OCI-LY7 (cell line): Measurements from ENCODE around the gene FARP2. TPM values are rescaled to one million over a fixed set of nuclear protein-coding genes. Genes with fewer than 3 reads are reported as not detected.

Experiments used
- BruUV-seq: library from RNA; stranded (reverse); fragments of 400-500 nt; replicated peaks from 2 replicates; lab custom pipeline; 2021; lab: Mats Ljungman, UMichigan
- CTCF ChIA-PET: fragments of 300-600 bp; sonication (Branson Sonifier 250); formaldehyde crosslinking; loops from one replicate; lab custom pipeline; 2022; ENCODE audit warnings: antibody characterized with exemption; ENCODE audit not compliant: unreplicated experiment; lab: Charles Lee
- POLR2A ChIA-PET: fragments of 300-600 bp; sonication (Branson Sonifier 250); formaldehyde crosslinking; loops from one replicate; lab custom pipeline; 2022; ENCODE audit warnings: antibody characterized with exemption; lab: Charles Lee
- DNase-seq: peaks from one replicate; pipeline ENCODE4 v3.0.0-alpha.2; 2015; ENCODE audit warnings: low spot score
- H2AFZ ChIP-seq: fragments of 200-600 bp; sonication (generic), shearing (Covaris generic); 2 replicates; pipeline ENCODE4 v1.6.1; 2014; ENCODE audit warnings: mild to moderate bottlenecking, antibody characterized with exemption, low read length, moderate library complexity
- H3K27ac ChIP-seq: fragments of 200-600 bp; sonication (generic); 2 replicates; pipeline ENCODE4 v1.5.1; 2014; ENCODE audit warnings: mixed run types, low read depth, mild to moderate bottlenecking, moderate library complexity, low read length, inconsistent platforms; ENCODE audit not compliant: poor library complexity, severe bottlenecking
- H3K36me3 ChIP-seq: fragments of 200-600 bp; sonication (generic); 2 replicates; pipeline ENCODE4 v1.6.1; 2014; ENCODE audit warnings: mild to moderate bottlenecking, antibody characterized with exemption, low read length, moderate library complexity, mixed read lengths; ENCODE audit not compliant: insufficient read depth
- H3K4me1 ChIP-seq: fragments of 200-600 bp; sonication (generic); 2 replicates; pipeline ENCODE4 v1.5.1; 2014; ENCODE audit warnings: mild to moderate bottlenecking, low read length; ENCODE audit not compliant: insufficient read depth, poor library complexity, severe bottlenecking
- H3K4me2 ChIP-seq: fragments of 200-600 bp; sonication (generic); 2 replicates; pipeline ENCODE4 v1.6.1; 2014; ENCODE audit warnings: mild to moderate bottlenecking, low read length
- H3K4me3 ChIP-seq: fragments of 200-600 bp; sonication (generic); 2 replicates; pipeline ENCODE4 v1.5.1; 2014; ENCODE audit warnings: mild to moderate bottlenecking, low read depth, low read length; ENCODE audit not compliant: poor library complexity, severe bottlenecking
- H3K79me2 ChIP-seq: fragments of 200-600 bp; sonication (generic); 2 replicates; pipeline ENCODE4 v1.6.1; 2016; ENCODE audit warnings: low read depth, mild to moderate bottlenecking, low read length, moderate library complexity, mixed read lengths; ENCODE audit not compliant: insufficient read depth
- H3K9me2 ChIP-seq: fragments of 200-600 bp; sonication (generic); 2 replicates; pipeline ENCODE4 v1.6.1; 2016; ENCODE audit warnings: mild to moderate bottlenecking, low read length, mixed read lengths; ENCODE audit not compliant: insufficient read depth
- H3K9me3 ChIP-seq: fragments of 200-600 bp; sonication (generic); 2 replicates; pipeline ENCODE4 v1.6.1; 2014; ENCODE audit warnings: mild to moderate bottlenecking, mixed run types, low read length, mixed read lengths
- H4K20me1 ChIP-seq: fragments of 200-600 bp; sonication (generic); 2 replicates; pipeline ENCODE4 v1.6.1; 2014; ENCODE audit warnings: mild to moderate bottlenecking, antibody characterized with exemption, low read length, moderate library complexity, mixed read lengths; ENCODE audit not compliant: insufficient read depth
- EZH2phosphoT487 ChIP-seq: fragments of 200-600 bp; sonication (generic); IDR thresholded peaks from 2 replicates; pipeline ENCODE4 v1.6.1; 2018; ENCODE audit warnings: low read depth, borderline replicate concordance, mild to moderate bottlenecking, mixed run types, antibody characterized with exemption, low read length, moderate library complexity, mixed read lengths
- intact Hi-C: fragments of 100-400 bp; cut with micrococcal nuclease; formaldehyde crosslinking; loops from one replicate; pipeline ENCODE4 v1.10.0; 2022; ENCODE audit not compliant: unreplicated experiment
- total RNA-seq, 2 experiments: library from RNA; depleted of rRNA in 1 of 2; stranded (reverse); fragments of >200 nt in 1 of 2; shearing (Covaris generic) in 1 of 2; gene quantifications; 2 replicates each; pipeline ENCODE4 v1.2.3, GENCODE V29; 2014 to 2022
- TF ChIP-seq, protein P1 (sequence below): fragments of 200-600 bp; sonication (generic); conservative IDR thresholded peaks from 2 replicates; pipeline ENCODE4 v1.5.1; 2014; ENCODE audit warnings: mild to moderate bottlenecking, antibody characterized with exemption, low read length, moderate library complexity, mixed read lengths

Gene FARP2
- total RNA-seq, 2 experiments from 2014 or later: 33.6 to 52.7 TPM

DNA sequence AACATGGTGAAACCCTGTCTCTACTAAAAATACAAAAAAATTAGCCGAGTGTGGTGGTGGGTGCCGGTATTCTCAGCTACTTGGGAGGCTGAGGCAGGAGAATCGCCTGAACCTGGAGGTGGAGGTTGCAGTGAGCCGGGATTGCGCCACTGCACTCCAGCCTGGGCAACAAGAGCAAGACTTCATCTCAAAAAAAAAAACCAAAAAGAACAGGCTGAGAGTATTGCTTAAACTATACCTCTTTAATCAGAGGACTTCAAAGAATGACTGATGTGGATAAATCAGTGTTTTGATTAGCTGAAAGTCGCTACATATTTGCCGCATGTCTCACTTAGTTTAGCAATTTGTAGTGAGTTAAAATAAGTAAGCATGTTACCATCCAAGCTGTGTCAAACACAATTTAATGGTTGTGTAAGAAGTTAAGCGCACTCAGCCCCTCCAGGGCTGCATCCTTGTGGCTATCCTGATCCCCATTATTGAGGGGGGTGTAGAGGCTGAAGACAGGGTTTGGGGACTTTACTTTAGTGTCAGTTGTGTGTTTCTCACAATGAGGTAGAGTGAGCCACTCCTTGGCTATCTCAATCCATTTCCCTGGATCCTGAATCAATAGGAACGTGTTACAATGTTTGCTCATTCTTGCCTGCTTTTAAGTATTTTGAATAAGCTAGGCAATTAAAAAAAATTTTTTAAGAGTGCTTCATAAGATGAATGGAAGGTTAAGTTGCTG, 11.0 kb upstream of the FARP2 start:
- no peak overlapping the region for H3K4me3 ChIP-seq
- intact Hi-C loops: no loop called here
- BruUV-seq: no TSS peak
- H3K9me2 ChIP-seq: no peaks in the 10 kb centered on the region
- no peak for DNase-seq
- H2AFZ ChIP-seq: no peak overlapping the region
- H3K4me2 ChIP-seq: no peak overlapping the region
- no peaks in the 10 kb centered on the region for H3K79me2 ChIP-seq
- no peak for TF ChIP-seq EZH2phosphoT487
- TF ChIP-seq, protein P1, sequence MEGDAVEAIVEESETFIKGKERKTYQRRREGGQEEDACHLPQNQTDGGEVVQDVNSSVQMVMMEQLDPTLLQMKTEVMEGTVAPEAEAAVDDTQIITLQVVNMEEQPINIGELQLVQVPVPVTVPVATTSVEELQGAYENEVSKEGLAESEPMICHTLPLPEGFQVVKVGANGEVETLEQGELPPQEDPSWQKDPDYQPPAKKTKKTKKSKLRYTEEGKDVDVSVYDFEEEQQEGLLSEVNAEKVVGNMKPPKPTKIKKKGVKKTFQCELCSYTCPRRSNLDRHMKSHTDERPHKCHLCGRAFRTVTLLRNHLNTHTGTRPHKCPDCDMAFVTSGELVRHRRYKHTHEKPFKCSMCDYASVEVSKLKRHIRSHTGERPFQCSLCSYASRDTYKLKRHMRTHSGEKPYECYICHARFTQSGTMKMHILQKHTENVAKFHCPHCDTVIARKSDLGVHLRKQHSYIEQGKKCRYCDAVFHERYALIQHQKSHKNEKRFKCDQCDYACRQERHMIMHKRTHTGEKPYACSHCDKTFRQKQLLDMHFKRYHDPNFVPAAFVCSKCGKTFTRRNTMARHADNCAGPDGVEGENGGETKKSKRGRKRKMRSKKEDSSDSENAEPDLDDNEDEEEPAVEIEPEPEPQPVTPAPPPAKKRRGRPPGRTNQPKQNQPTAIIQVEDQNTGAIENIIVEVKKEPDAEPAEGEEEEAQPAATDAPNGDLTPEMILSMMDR: no peak
- H3K36me3 ChIP-seq: peaks cover 99% of the 10 kb centered on the region
- no peaks in the 10 kb centered on the region for H3K9me3 ChIP-seq
- H4K20me1 ChIP-seq: 0 out of 2 replicates have a peak, but pooled peaks cover 15% of the 10 kb centered on the region
- no peak overlapping the region for H3K27ac ChIP-seq
- CTCF ChIA-PET: no interaction called here
- H3K4me1 ChIP-seq: peaks cover 14% of the 10 kb centered on the region
- POLR2A ChIA-PET: no interaction called here

DNA sequence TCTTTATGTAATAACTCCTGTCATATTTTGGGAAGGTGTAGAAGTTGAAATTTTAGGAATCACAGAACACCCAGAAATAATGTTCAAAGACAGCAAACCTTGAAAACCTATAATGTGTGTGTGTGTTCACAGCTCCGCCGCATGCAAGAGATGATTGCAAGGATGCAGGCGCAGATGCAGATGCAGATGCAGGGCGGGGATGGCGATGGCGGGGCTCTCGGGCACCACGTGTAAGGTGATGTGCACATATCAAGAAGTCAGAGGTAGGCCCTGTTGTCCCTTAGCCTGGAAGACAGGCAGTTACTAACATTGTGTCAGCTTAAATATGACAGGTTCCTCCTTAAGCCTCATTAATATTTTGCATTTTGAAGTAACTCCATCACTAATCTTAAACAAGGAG, 6.1 kb upstream of the FARP2 start:
- intact Hi-C loops: loop anchor here (10.0 kb wide), 2 partner anchors 285 to 335 kb away; partner anchors contain the start of genes ATG4B, DTYMK and THAP4
- Histone ChIP-seq H3K79me2 (no peaks in the 10 kb centered on the region), H3K4me2 (no peak overlapping the region), H3K36me3 (peaks cover 99% of the 10 kb centered on the region), H3K9me3 (no peaks in the 10 kb centered on the region), H3K4me3 (no peak overlapping the region), H4K20me1 (0 out of 2 replicates have a peak, but pooled peaks cover 4% of the 10 kb centered on the region), H3K4me1 (peaks cover 2% of the 10 kb centered on the region), H3K9me2 (no peaks in the 10 kb centered on the region), H3K27ac (no peak overlapping the region), H2AFZ (no peak overlapping the region)
- BruUV-seq: no TSS peak
- ChIA-PET POLR2A (no interaction called here), CTCF (no interaction called here)
- DNase-seq: no peak
- no peak for TF ChIP-seq EZH2phosphoT487
- TF ChIP-seq, protein P1: no peak

DNA sequence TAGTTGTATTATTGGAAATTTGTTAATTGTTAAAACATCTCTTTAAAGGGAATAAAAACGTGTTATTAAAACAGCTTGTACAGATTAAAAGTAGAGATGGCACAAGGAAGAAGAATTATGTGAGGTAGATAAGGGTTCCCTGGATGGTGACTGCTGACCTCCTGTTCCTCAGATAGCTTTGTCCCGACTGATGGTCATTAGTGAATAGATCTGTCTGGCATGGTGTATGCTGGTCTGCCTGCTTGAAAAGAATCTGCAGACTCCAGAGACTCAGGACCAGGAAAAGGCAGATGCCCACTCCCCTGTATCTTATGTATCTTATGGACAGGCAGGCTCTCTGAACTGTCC, 5.6 kb upstream of the FARP2 start:
- TF ChIP-seq, protein P1: no peak
- TF ChIP-seq EZH2phosphoT487: no peak
- H3K79me2 ChIP-seq: no peaks in the 10 kb centered on the region
- no TSS peak for BruUV-seq
- no peak overlapping the region for H2AFZ ChIP-seq
- H3K9me2 ChIP-seq: no peaks in the 10 kb centered on the region
- no peak overlapping the region for H3K27ac ChIP-seq
- 0 out of 2 replicates have a peak, but pooled peaks cover 4% of the 10 kb centered on the region for H4K20me1 ChIP-seq
- POLR2A ChIA-PET: no interaction called here
- no peaks in the 10 kb centered on the region for H3K9me3 ChIP-seq
- H3K4me1 ChIP-seq: peaks cover 6% of the 10 kb centered on the region
- no peak for DNase-seq
- CTCF ChIA-PET: no interaction called here
- peaks cover 95% of the 10 kb centered on the region for H3K36me3 ChIP-seq
- intact Hi-C loops: loop anchor here (10.0 kb wide), 2 partner anchors 284 to 334 kb away; partner anchors contain the start of genes ATG4B, DTYMK and THAP4
- H3K4me2 ChIP-seq: no peak overlapping the region
- H3K4me3 ChIP-seq: no peak overlapping the region
